ENCODE results near the gene RILPL1. TPM values are rescaled to one million over a fixed set of nuclear protein-coding genes. Genes with fewer than 3 reads are reported as not detected.

Gene RILPL1
- polyA plus RNA-seq, 1 donor (not counting 4 experiments of a cell fraction or from before 2014, with no cell fraction given): 17.0 TPM

DNA sequence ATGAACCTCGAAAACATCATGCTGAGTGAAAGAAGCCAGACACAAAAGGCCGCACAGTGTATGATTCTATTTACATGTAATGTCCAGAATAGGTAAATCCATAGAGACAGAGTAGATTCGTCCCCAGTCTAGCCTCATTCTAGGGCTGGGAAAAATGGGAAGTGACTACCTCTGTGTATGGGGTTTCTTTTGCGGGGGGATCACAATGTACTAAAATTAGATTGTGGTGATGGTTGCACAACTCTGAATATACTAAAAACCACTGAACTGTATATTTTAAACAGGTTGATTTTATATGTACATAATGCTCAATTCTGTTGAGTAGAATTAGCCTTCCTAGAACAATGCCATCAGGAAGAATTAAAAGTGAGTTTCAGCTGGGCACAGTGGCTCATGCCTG lies 90.7 kb downstream of the RILPL1 start:
- H3K27me3 ChIP-seq (ENCODE audit: control insufficient read depth, extremely low read depth, insufficient read depth, low read length): no peaks in the 10 kb centered on the region
- DNase-seq (ENCODE audit: low read depth, low spot score) (no peak), FAIRE-seq (no peak)
- H2AFZ ChIP-seq (ENCODE audit: control insufficient read depth, low read length): no peak overlapping the region
- no peaks in the 10 kb centered on the region for H3K9me3 ChIP-seq (ENCODE audit: control insufficient read depth, low read depth, low read length)
- no peaks in the 10 kb centered on the region for H3K9me1 ChIP-seq (ENCODE audit: control insufficient read depth, extremely low read depth, insufficient read depth, low read length)
- H3K27ac ChIP-seq (ENCODE audit: control insufficient read depth, insufficient read depth, low read length): no peak overlapping the region
- H3K4me3 ChIP-seq (ENCODE audit: control insufficient read depth in 2 of 3, extremely low read depth in 1 of 3, insufficient read depth in 2 of 3, low read depth in 1 of 3, low read length in 3 of 3): no peak overlapping the region
- TF ChIP-seq, protein P1, sequence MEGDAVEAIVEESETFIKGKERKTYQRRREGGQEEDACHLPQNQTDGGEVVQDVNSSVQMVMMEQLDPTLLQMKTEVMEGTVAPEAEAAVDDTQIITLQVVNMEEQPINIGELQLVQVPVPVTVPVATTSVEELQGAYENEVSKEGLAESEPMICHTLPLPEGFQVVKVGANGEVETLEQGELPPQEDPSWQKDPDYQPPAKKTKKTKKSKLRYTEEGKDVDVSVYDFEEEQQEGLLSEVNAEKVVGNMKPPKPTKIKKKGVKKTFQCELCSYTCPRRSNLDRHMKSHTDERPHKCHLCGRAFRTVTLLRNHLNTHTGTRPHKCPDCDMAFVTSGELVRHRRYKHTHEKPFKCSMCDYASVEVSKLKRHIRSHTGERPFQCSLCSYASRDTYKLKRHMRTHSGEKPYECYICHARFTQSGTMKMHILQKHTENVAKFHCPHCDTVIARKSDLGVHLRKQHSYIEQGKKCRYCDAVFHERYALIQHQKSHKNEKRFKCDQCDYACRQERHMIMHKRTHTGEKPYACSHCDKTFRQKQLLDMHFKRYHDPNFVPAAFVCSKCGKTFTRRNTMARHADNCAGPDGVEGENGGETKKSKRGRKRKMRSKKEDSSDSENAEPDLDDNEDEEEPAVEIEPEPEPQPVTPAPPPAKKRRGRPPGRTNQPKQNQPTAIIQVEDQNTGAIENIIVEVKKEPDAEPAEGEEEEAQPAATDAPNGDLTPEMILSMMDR (optimal IDR thresholded peaks at IDR 0.05 in 1 of 3, IDR thresholded peaks at IDR 0.05 in 1 of 3, conservative IDR thresholded peaks at IDR 0.05 in 1 of 3; ENCODE audit: extremely low read depth in 1 of 3, insufficient read depth in 2 of 3, low read length in 3 of 3): no peak
- no peak for TF ChIP-seq EZH2 (IDR thresholded peaks at IDR 0.05; ENCODE audit: low read length)
- no peaks in the 10 kb centered on the region for H4K20me1 ChIP-seq (ENCODE audit: control insufficient read depth, extremely low read depth, insufficient read depth, low read length)
- no peak overlapping the region for H3K9ac ChIP-seq (ENCODE audit: control insufficient read depth, extremely low read depth, insufficient read depth, low read length)
- H3K36me3 ChIP-seq (ENCODE audit: control insufficient read depth in 2 of 2, extremely low read depth in 1 of 2, insufficient read depth in 2 of 2, low read length in 2 of 2): no peaks in the 10 kb centered on the region
- H3K79me2 ChIP-seq (ENCODE audit: control insufficient read depth, insufficient read depth, low read length): no peaks in the 10 kb centered on the region
- no peak overlapping the region for H3K4me2 ChIP-seq (ENCODE audit: control insufficient read depth, extremely low read depth, insufficient read depth, low read depth, low read length)
- dilution Hi-C loops (cut with MboI; ENCODE audit: extremely low pct_ligation_motif_present, low sequenced_read_pairs): no loop called here
- no peaks in the 10 kb centered on the region for H3K4me1 ChIP-seq (ENCODE audit: control insufficient read depth, extremely low read depth, insufficient read depth, low read length)

DNA sequence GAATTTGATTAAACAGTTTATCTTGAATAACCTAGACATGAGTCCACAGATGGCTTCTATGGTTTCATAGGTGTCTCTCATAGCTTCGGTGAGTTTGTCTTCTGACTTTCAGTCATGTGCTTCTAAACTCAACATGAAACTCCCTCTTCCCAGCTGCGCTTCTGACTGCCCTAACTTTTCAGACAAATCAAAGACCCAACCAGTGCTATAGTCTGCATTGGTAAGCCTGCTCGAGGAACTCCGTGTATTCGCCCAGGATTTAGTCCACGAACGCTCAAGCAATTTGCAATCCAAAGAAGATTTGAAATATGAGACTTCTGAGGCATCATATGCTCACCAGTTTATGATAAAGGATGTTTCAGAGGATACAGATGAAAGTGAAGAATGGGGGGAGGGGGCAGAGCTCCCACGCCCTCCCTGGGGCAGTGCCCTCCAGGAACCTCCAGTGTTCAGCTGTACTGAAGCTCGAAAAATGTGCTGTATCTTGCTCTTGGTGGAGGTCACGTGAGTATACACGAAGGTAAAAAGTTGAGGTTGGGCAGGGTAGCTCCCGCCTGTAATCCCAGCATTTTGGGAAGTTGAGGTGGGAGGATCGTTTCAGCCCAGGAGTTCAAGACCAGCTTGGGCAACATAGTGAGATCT lies 91.9 kb downstream of the RILPL1 start:
- H3K27me3 ChIP-seq (ENCODE audit: control insufficient read depth, extremely low read depth, insufficient read depth, low read length): no peaks in the 10 kb centered on the region
- no peaks in the 10 kb centered on the region for H3K36me3 ChIP-seq (ENCODE audit: control insufficient read depth in 2 of 2, extremely low read depth in 1 of 2, insufficient read depth in 2 of 2, low read length in 2 of 2)
- no peak overlapping the region for H3K4me3 ChIP-seq (ENCODE audit: control insufficient read depth in 2 of 3, extremely low read depth in 1 of 3, insufficient read depth in 2 of 3, low read depth in 1 of 3, low read length in 3 of 3)
- DNase-seq (ENCODE audit: low read depth, low spot score): no peak
- H3K79me2 ChIP-seq (ENCODE audit: control insufficient read depth, insufficient read depth, low read length): no peaks in the 10 kb centered on the region
- no peak overlapping the region for H3K27ac ChIP-seq (ENCODE audit: control insufficient read depth, insufficient read depth, low read length)
- dilution Hi-C loops (cut with MboI; ENCODE audit: extremely low pct_ligation_motif_present, low sequenced_read_pairs): no loop called here
- H2AFZ ChIP-seq (ENCODE audit: control insufficient read depth, low read length): no peak overlapping the region
- no peaks in the 10 kb centered on the region for H3K9me3 ChIP-seq (ENCODE audit: control insufficient read depth, low read depth, low read length)
- H3K4me1 ChIP-seq (ENCODE audit: control insufficient read depth, extremely low read depth, insufficient read depth, low read length): peaks cover 4% of the 10 kb centered on the region
- H3K4me2 ChIP-seq (ENCODE audit: control insufficient read depth, extremely low read depth, insufficient read depth, low read depth, low read length): no peak overlapping the region
- no peaks in the 10 kb centered on the region for H3K9me1 ChIP-seq (ENCODE audit: control insufficient read depth, extremely low read depth, insufficient read depth, low read length)
- TF ChIP-seq, protein P1 (optimal IDR thresholded peaks at IDR 0.05 in 1 of 3, IDR thresholded peaks at IDR 0.05 in 1 of 3, conservative IDR thresholded peaks at IDR 0.05 in 1 of 3; ENCODE audit: extremely low read depth in 1 of 3, insufficient read depth in 2 of 3, low read length in 3 of 3): no peak
- TF ChIP-seq EZH2 (IDR thresholded peaks at IDR 0.05; ENCODE audit: low read length): no peak
- FAIRE-seq: no peak
- H4K20me1 ChIP-seq (ENCODE audit: control insufficient read depth, extremely low read depth, insufficient read depth, low read length): no peaks in the 10 kb centered on the region
- no peak overlapping the region for H3K9ac ChIP-seq (ENCODE audit: control insufficient read depth, extremely low read depth, insufficient read depth, low read length)
